ENCODE results near the gene CCDC107. TPM values are rescaled to one million over a fixed set of nuclear protein-coding genes. Genes with fewer than 3 reads are reported as not detected.
A peak's percentile ranks its signal among the peaks of the same experiment; 100 is the strongest.

The CCDC107 gene
- total RNA-seq, 2 donors from 2014 or later: 10.6 to 15.3 TPM

DNA sequence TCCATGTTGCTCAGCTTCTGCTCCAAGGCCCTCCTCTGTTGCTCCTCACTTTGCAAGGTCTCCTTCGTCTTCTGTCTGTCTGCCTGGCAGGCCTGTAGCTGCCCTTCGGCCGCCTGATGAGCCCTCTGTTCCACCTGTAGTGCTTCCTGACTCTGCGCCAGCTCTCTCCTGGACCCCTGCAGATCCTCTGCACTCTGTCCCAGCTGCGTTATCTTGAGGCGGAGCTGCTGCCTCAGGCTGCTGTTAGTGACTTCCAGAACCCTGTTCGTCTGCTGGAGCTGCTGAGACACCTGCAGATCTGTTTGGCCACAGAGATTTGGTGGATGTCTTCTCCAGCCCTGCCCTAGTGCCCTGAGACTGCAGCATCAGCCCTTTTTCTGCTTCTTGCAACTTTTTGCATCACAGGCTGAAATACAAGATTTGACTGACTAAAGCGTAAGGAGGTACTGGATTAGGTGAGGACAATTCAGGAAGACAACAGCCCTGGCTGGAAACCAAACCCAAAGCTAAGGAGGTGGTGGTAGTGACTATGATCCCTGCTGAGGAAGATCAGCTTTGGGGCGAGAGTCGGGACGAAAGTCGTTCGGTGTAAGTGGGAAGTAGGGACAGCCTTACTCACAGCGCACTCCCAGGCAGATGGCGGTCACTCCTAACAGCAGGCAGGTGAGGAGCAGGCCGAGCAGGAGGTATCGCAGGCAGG lies 42.0 kb upstream of the CCDC107 start:
- H3K36me3 Mint-ChIP-seq (ENCODE audit: low read depth): no peaks in the 10 kb centered on the region
- peaks cover 65% of the 10 kb centered on the region for H3K27me3 Mint-ChIP-seq (ENCODE audit: insufficient read depth)
- Histone ChIP-seq H3K9me3 (ENCODE audit: control insufficient read depth, low read length) (no peaks in the 10 kb centered on the region), H3K4me3 (ENCODE audit: low read length) (no peak overlapping the region), H3K4me1 (ENCODE audit: control insufficient read depth, insufficient read depth, low read length) (no peaks in the 10 kb centered on the region), H3K36me3 (ENCODE audit: control insufficient read depth, insufficient read depth, low read length) (no peaks in the 10 kb centered on the region), H3K27me3 (ENCODE audit: control insufficient read depth, insufficient read depth, low read length, poor library complexity, severe bottlenecking) (peaks cover 45% of the 10 kb centered on the region), H3K9ac (ENCODE audit: extremely low read depth, low read length, poor library complexity, severe bottlenecking) (no peak overlapping the region), H3K27ac (ENCODE audit: low read depth, low read length) (no peak overlapping the region)
- peaks cover 12% of the 10 kb centered on the region for H3K4me1 Mint-ChIP-seq
- TF ChIP-seq, protein P1, sequence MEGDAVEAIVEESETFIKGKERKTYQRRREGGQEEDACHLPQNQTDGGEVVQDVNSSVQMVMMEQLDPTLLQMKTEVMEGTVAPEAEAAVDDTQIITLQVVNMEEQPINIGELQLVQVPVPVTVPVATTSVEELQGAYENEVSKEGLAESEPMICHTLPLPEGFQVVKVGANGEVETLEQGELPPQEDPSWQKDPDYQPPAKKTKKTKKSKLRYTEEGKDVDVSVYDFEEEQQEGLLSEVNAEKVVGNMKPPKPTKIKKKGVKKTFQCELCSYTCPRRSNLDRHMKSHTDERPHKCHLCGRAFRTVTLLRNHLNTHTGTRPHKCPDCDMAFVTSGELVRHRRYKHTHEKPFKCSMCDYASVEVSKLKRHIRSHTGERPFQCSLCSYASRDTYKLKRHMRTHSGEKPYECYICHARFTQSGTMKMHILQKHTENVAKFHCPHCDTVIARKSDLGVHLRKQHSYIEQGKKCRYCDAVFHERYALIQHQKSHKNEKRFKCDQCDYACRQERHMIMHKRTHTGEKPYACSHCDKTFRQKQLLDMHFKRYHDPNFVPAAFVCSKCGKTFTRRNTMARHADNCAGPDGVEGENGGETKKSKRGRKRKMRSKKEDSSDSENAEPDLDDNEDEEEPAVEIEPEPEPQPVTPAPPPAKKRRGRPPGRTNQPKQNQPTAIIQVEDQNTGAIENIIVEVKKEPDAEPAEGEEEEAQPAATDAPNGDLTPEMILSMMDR (conservative IDR thresholded peaks at IDR 0.05): no peak
- whole genome bisulfite sequencing, 2 experiments (ENCODE audit: insufficient coverage in 1 of 2, insufficient read length in 1 of 2): 80 to 86% methylated on average over 15 to 17 of the region's 17 CpGs
- H3K4me3 Mint-ChIP-seq: peak overlapping the region; percentile 58
- DNase-seq: peak; percentile 63
- no peaks in the 10 kb centered on the region for H3K9me3 Mint-ChIP-seq
- no peak overlapping the region for H3K27ac Mint-ChIP-seq

DNA sequence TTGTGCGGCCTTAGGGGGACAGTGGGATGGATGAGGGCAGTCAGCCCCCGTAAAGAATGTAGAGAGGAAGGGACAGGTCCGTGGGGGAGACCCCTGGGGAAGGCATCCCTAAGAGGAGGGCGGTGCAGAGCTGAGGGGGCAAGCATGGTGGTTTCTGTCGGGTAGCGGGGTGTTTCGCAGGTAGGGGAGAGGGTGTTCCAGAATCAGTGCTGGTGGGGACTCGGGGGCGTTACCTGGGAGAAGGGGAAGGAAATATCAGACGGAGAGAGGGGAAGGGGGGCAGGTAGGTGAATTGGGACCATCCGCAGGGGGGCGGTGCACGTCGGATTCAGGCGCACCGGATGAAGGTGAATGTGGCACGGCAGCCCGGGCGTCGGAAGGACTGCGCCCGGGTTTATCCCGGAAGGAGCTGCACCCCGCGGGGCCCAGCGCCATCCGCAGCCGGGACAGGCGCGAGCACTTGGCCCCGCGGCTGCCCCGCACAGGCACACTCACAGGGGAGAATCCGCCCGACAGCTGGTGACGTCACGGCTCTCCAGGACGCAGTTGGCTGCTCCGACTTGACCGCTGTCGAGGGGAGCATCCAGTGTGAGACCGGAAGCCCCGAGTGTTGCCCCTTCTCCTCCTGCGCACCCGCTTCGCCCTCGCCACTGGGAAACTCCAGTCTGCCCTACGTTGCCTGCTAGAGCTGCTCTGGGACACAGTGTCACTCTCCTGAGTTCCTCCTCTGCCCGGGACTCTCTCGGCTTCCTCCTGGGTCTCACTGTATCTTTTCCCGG lies 41.2 kb upstream of the CCDC107 start:
- WGBS, 2 experiments (ENCODE audit: insufficient coverage in 1 of 2, insufficient read length in 1 of 2): 14 to 24% methylated on average over 34 to 51 of the region's 51 CpGs
- no peaks in the 10 kb centered on the region for H3K36me3 ChIP-seq (ENCODE audit: control insufficient read depth, insufficient read depth, low read length)
- Mint-ChIP-seq H3K4me1 (peaks cover 12% of the 10 kb centered on the region), H3K27me3 (ENCODE audit: insufficient read depth) (peaks cover 65% of the 10 kb centered on the region), H3K36me3 (ENCODE audit: low read depth) (no peaks in the 10 kb centered on the region), H3K4me3 (peak overlapping the region; percentile 58), H3K9me3 (no peaks in the 10 kb centered on the region), H3K27ac (no peak overlapping the region)
- DNase-seq: peak; percentile 76
- no peaks in the 10 kb centered on the region for H3K4me1 ChIP-seq (ENCODE audit: control insufficient read depth, insufficient read depth, low read length)
- no peak overlapping the region for H3K27ac ChIP-seq (ENCODE audit: low read depth, low read length)
- H3K9me3 ChIP-seq (ENCODE audit: control insufficient read depth, low read length): no peaks in the 10 kb centered on the region
- no peak overlapping the region for H3K9ac ChIP-seq (ENCODE audit: extremely low read depth, low read length, poor library complexity, severe bottlenecking)
- TF ChIP-seq, protein P1 (conservative IDR thresholded peaks at IDR 0.05): no peak
- H3K4me3 ChIP-seq (ENCODE audit: low read length): peak overlapping the region; percentile 68
- H3K27me3 ChIP-seq (ENCODE audit: control insufficient read depth, insufficient read depth, low read length, poor library complexity, severe bottlenecking): peaks cover 45% of the 10 kb centered on the region

DNA sequence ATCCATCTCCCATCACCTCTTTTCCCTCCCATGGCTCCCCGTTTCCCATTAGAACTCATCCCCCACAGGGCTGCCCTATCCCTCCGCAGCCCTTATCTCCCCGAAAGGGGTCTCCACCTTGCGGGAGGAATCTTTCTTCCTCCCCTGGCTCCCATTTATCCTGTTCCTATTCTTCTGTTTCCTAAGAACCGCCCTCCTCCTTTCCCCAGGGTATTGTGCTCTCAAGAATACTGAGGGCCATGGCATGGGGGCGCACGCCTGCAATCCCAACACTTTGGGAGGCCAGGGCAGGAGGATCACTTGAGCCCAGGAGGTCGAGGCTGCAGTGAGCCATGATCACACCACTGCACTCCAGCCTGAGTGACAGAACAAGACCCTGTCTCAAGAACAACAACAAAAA lies 40.5 kb upstream of the CCDC107 start:
- WGBS, 2 experiments (ENCODE audit: insufficient coverage in 1 of 2, insufficient read length in 1 of 2): 80 to 83% methylated on average over 4 to 8 of the region's 8 CpGs
- Mint-ChIP-seq H3K27me3 (ENCODE audit: insufficient read depth) (peaks cover 65% of the 10 kb centered on the region), H3K27ac (no peak overlapping the region), H3K4me3 (peak overlapping the region; percentile 58), H3K4me1 (peaks cover 12% of the 10 kb centered on the region), H3K36me3 (ENCODE audit: low read depth) (no peaks in the 10 kb centered on the region), H3K9me3 (no peaks in the 10 kb centered on the region)
- peaks cover 45% of the 10 kb centered on the region for H3K27me3 ChIP-seq (ENCODE audit: control insufficient read depth, insufficient read depth, low read length, poor library complexity, severe bottlenecking)
- no peaks in the 10 kb centered on the region for H3K36me3 ChIP-seq (ENCODE audit: control insufficient read depth, insufficient read depth, low read length)
- no peaks in the 10 kb centered on the region for H3K9me3 ChIP-seq (ENCODE audit: control insufficient read depth, low read length)
- peak overlapping the region; percentile 68 for H3K4me3 ChIP-seq (ENCODE audit: low read length)
- no peaks in the 10 kb centered on the region for H3K4me1 ChIP-seq (ENCODE audit: control insufficient read depth, insufficient read depth, low read length)
- H3K27ac ChIP-seq (ENCODE audit: low read depth, low read length): no peak overlapping the region
- H3K9ac ChIP-seq (ENCODE audit: extremely low read depth, low read length, poor library complexity, severe bottlenecking): no peak overlapping the region
- DNase-seq: no peak
- TF ChIP-seq, protein P1 (conservative IDR thresholded peaks at IDR 0.05): no peak
